Keratinocyte (primary cell): ENCODE data around the gene BRICD5. TPM values are rescaled to one million over a fixed set of nuclear protein-coding genes. Genes with fewer than 3 reads are reported as not detected.

Source experiments
- DNase-seq: peaks from one replicate; pipeline ENCODE4 v3.0.0-alpha.2; 2011; ENCODE audit warnings: low read depth, missing footprints, low spot score
- FAIRE-seq: peaks from 2 replicates; lab custom pipeline; 2011; peaks lifted over from hg19 to GRCh38; lab: Jason Lieb, UNC
- H2AFZ ChIP-seq: 2 replicates; pipeline ENCODE4 v1.6.0; 2012; ENCODE audit warnings: low read length, control low read depth, inconsistent platforms; ENCODE audit not compliant: control insufficient read depth
- H3K27ac ChIP-seq: 2 replicates; pipeline ENCODE4 v1.5.1; 2011; ENCODE audit warnings: low read length; ENCODE audit not compliant: control insufficient read depth, insufficient read depth
- H3K27me3 ChIP-seq: 3 replicates; pipeline ENCODE4 v1.6.0; 2011; ENCODE audit warnings: low read length; ENCODE audit not compliant: control insufficient read depth, insufficient read depth; ENCODE audit errors: extremely low read depth
- H3K36me3 ChIP-seq, 2 experiments: 2 replicates in 1 of 2; 3 replicates in 1 of 2; pipeline ENCODE4 v1.5.1; 2011; ENCODE audit warnings: low read length in 2 of 2, mild to moderate bottlenecking in 1 of 2; ENCODE audit not compliant: control insufficient read depth in 2 of 2, insufficient read depth in 2 of 2; ENCODE audit errors: extremely low read depth in 1 of 2
- H3K4me1 ChIP-seq: 3 replicates; pipeline ENCODE4 v1.5.1; 2011; ENCODE audit warnings: low read length; ENCODE audit not compliant: control insufficient read depth, insufficient read depth; ENCODE audit errors: extremely low read depth
- H3K4me2 ChIP-seq: 3 replicates; pipeline ENCODE4 v1.6.0; 2011; ENCODE audit warnings: low read depth, low read length; ENCODE audit not compliant: control insufficient read depth, insufficient read depth; ENCODE audit errors: extremely low read depth
- H3K4me3 ChIP-seq, 3 experiments: fragments of 200-600 bp in 1 of 3; sonication (generic) in 1 of 3; 2 replicates in 2 of 3; 3 replicates in 1 of 3; pipeline ENCODE4 v1.5.1; 2011 to 2016; ENCODE audit warnings: low read length in 3 of 3, mild to moderate bottlenecking in 3 of 3, control low read depth in 2 of 3, inconsistent platforms in 1 of 3, low read depth in 1 of 3, mixed read lengths in 1 of 3, mixed run types in 1 of 3, moderate library complexity in 1 of 3; ENCODE audit not compliant: control insufficient read depth in 2 of 3, insufficient read depth in 2 of 3; ENCODE audit errors: extremely low read depth in 1 of 3
- H3K79me2 ChIP-seq: 2 replicates; pipeline ENCODE4 v1.6.0; 2012; ENCODE audit warnings: low read length; ENCODE audit not compliant: control insufficient read depth, insufficient read depth
- H3K9ac ChIP-seq: 3 replicates; pipeline ENCODE4 v1.6.0; 2011; ENCODE audit warnings: low read length; ENCODE audit not compliant: control insufficient read depth, insufficient read depth; ENCODE audit errors: extremely low read depth
- H3K9me1 ChIP-seq: 3 replicates; pipeline ENCODE4 v1.6.0; 2011; ENCODE audit warnings: low read length; ENCODE audit not compliant: control insufficient read depth, insufficient read depth; ENCODE audit errors: extremely low read depth
- H3K9me3 ChIP-seq: 2 replicates; pipeline ENCODE4 v1.5.1; 2012; ENCODE audit warnings: low read depth, low read length; ENCODE audit not compliant: control insufficient read depth
- H4K20me1 ChIP-seq: 3 replicates; pipeline ENCODE4 v1.6.0; 2011; ENCODE audit warnings: low read length; ENCODE audit not compliant: control insufficient read depth, insufficient read depth; ENCODE audit errors: extremely low read depth
- EZH2 ChIP-seq: IDR thresholded peaks from one replicate; pipeline ENCODE4 v1.6.1; 2012; ENCODE audit warnings: inconsistent platforms, mild to moderate bottlenecking, low read length, moderate library complexity
- dilution Hi-C: fragments of 300-500 bp; cut with MboI; formaldehyde crosslinking; loops from one replicate; pipeline ENCODE4 v1.7.0; 2020; ENCODE audit warnings: low sequenced_read_pairs; ENCODE audit not compliant: extremely low pct_ligation_motif_present
- polyA plus RNA-seq, 5 experiments: library from polyadenylated mRNA; depleted of rRNA in 3 of 5; stranded (reverse) in 3 of 5; stranded (forward) in 1 of 5; unstranded in 1 of 5; fragments of >200 nt; gene quantifications; 1 replicate in 1 of 5; 2 replicates in 3 of 5; 3 replicates in 1 of 5; pipeline versions ENCODE4 v1.2.1 to v1.2.3, GENCODE V29; 2011 to 2012; ENCODE audit warnings: missing spikeins in 2 of 5, low read depth in 1 of 5, low replicate concordance in 1 of 5
- TF ChIP-seq, protein P1 (sequence below), 3 experiments: IDR thresholded peaks in 1 of 3; conservative IDR thresholded peaks in 1 of 3; optimal IDR thresholded peaks in 1 of 3; 2 replicates in 2 of 3; 3 replicates in 1 of 3; pipeline versions ENCODE3 to v1.5.1; 2011; ENCODE audit warnings: low read length in 3 of 3, mild to moderate bottlenecking in 3 of 3, moderate library complexity in 2 of 3, control low read depth in 1 of 3, inconsistent platforms in 1 of 3; ENCODE audit not compliant: insufficient read depth in 2 of 3; ENCODE audit errors: extremely low read depth in 1 of 3

Gene BRICD5
- polyA plus RNA-seq, 1 donor (not counting 4 experiments of a cell fraction or from before 2014, with no cell fraction given): 1.8 TPM

- no peak for FAIRE-seq
- no peak for DNase-seq
- H3K4me1 ChIP-seq: peaks cover 3% of the 10 kb centered on the region
Measured at GRCh38 chr16:2188395-2188794, 22.3 kb downstream of the BRICD5 start.

GRCh38 chr16:2187212-2187611 is 23.5 kb downstream of the BRICD5 start:
- no peaks in the 10 kb centered on the region for H3K36me3 ChIP-seq
- H3K4me3 ChIP-seq: no peak overlapping the region
- no peak overlapping the region for H2AFZ ChIP-seq
- H3K27me3 ChIP-seq: peaks cover 5% of the 10 kb centered on the region
- no peaks in the 10 kb centered on the region for H3K79me2 ChIP-seq
- no peak overlapping the region for H3K4me2 ChIP-seq
- dilution Hi-C loops: no loop called here
- H3K9ac ChIP-seq: no peak overlapping the region
- no peak overlapping the region for H3K27ac ChIP-seq
- no peaks in the 10 kb centered on the region for H4K20me1 ChIP-seq
- no peak for TF ChIP-seq EZH2
- TF ChIP-seq, protein P1, sequence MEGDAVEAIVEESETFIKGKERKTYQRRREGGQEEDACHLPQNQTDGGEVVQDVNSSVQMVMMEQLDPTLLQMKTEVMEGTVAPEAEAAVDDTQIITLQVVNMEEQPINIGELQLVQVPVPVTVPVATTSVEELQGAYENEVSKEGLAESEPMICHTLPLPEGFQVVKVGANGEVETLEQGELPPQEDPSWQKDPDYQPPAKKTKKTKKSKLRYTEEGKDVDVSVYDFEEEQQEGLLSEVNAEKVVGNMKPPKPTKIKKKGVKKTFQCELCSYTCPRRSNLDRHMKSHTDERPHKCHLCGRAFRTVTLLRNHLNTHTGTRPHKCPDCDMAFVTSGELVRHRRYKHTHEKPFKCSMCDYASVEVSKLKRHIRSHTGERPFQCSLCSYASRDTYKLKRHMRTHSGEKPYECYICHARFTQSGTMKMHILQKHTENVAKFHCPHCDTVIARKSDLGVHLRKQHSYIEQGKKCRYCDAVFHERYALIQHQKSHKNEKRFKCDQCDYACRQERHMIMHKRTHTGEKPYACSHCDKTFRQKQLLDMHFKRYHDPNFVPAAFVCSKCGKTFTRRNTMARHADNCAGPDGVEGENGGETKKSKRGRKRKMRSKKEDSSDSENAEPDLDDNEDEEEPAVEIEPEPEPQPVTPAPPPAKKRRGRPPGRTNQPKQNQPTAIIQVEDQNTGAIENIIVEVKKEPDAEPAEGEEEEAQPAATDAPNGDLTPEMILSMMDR (optimal IDR thresholded peaks at IDR 0.05 in 1 of 3, IDR thresholded peaks at IDR 0.05 in 1 of 3, conservative IDR thresholded peaks at IDR 0.05 in 1 of 3; ENCODE audit: extremely low read depth in 1 of 3, insufficient read depth in 2 of 3, low read length in 3 of 3): no peak
- no peaks in the 10 kb centered on the region for H3K9me3 ChIP-seq
- H3K9me1 ChIP-seq: no peaks in the 10 kb centered on the region
- H3K4me1 ChIP-seq: peaks cover 3% of the 10 kb centered on the region
- FAIRE-seq (no peak), DNase-seq (no peak)

More at GRCh38 chr16:2188395-2188794, 22.3 kb downstream of the BRICD5 start:
- H3K27me3 ChIP-seq: peaks cover 6% of the 10 kb centered on the region
- H3K4me2 ChIP-seq: no peak overlapping the region
- H3K79me2 ChIP-seq: no peaks in the 10 kb centered on the region
- no peak overlapping the region for H3K27ac ChIP-seq
- H2AFZ ChIP-seq: no peak overlapping the region
- H3K9me1 ChIP-seq: no peaks in the 10 kb centered on the region
- dilution Hi-C loops: no loop called here
- H3K4me3 ChIP-seq: no peak overlapping the region
- TF ChIP-seq, protein P1 (optimal IDR thresholded peaks at IDR 0.05 in 1 of 3, IDR thresholded peaks at IDR 0.05 in 1 of 3, conservative IDR thresholded peaks at IDR 0.05 in 1 of 3; ENCODE audit: extremely low read depth in 1 of 3, insufficient read depth in 2 of 3, low read length in 3 of 3): no peak
- no peak for TF ChIP-seq EZH2
- no peaks in the 10 kb centered on the region for H3K36me3 ChIP-seq
- H3K9me3 ChIP-seq: no peaks in the 10 kb centered on the region
- H3K9ac ChIP-seq: no peak overlapping the region
- no peaks in the 10 kb centered on the region for H4K20me1 ChIP-seq
